Ureter (tissue), 1 donor: ENCODE measurements around the gene CYP2C18. TPM values are rescaled to one million over a fixed set of nuclear protein-coding genes. Genes with fewer than 3 reads are reported as not detected.
"Not testable (repeated sequence)": the region's sequence is repeated elsewhere in the genome, so short reads cannot be mapped to it uniquely, and the experiment has no call there.

Experiments
- DNase-seq: peaks from one replicate; pipeline ENCODE4 v3.0.0-alpha.2; 2020; ENCODE audit warnings: low spot score
- total RNA-seq: library from RNA; stranded (reverse); gene quantifications from one replicate; pipeline ENCODE4 v1.2.4, GENCODE V29; 2023
- donor health status: DM: yes; HTN: yes; CAD: no.

CYP2C18 gene
- total RNA-seq: 0.96 TPM

- DNase-seq: no peak
Observed at GRCh38 chr10:94683214-94684054, at the start of gene CYP2C18. Gene CYP2C18 (plus strand): TSS chr10:94683729. CDS start chr10:94683820, 91 bp downstream.

- DNase-seq: not testable (repeated sequence)
Observed at GRCh38 chr10:94638097-94638496, 45.4 kb upstream of the CYP2C18 start.

DNA sequence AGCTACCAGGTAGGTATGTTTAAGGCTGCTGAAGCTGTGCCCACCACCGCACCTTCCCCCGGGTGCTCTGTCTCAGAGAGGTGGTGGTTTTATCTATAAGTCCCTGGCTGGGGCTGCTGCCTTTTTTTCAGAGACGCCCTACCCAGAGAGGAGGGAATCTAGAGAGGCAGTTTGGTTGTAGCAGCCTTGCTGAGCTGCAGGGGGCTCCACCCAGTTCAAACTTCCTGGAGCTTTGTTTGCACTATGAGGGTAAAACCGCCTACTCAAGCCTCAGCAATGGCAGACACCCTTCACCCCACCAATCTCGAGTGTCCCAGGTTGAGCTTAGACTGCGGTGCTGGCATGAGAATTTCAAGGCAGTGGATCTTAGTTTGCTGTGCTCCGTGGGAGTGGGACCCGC is 43.6 kb upstream of the CYP2C18 start:
- DNase-seq: no peak

GRCh38 chr10:94640562-94640961 is 43.0 kb upstream of the CYP2C18 start:
- DNase-seq: no peak

- DNase-seq: no peak
Observed at GRCh38 chr10:94641480-94641879, 42.0 kb upstream of the CYP2C18 start.

GRCh38 chr10:94644352-94644751 is 39.2 kb upstream of the CYP2C18 start:
- DNase-seq: no peak

DNA sequence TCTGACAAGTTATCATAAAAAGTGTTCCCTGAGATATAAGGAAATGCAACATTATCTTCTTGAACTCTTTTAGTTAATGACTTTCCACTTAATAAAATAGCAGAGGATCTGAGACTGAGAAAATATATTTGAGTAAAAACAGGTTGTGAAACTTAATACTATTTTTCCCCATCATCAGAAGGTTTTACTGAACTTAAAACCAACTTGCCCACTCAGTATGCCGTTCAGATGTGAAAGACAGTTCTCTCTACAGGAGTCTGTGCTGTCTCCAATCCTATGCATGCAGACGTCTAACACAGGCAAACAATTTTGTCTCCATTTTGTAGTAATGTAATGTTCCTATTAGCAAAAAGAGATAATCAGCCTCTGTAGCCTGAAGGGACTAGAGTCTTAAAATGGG is 38.2 kb upstream of the CYP2C18 start:
- no peak for DNase-seq

- not testable (repeated sequence) for DNase-seq
Observed at GRCh38 chr10:94655201-94655600, 28.3 kb upstream of the CYP2C18 start.

GRCh38 chr10:94663061-94663460 is 20.5 kb upstream of the CYP2C18 start:
- DNase-seq: not testable (repeated sequence)

GRCh38 chr10:94666391-94667102 is 17.0 kb upstream of the CYP2C18 start:
- DNase-seq: no peak

GRCh38 chr10:94673614-94674321 is 9.8 kb upstream of the CYP2C18 start:
- DNase-seq: no peak

GRCh38 chr10:94676496-94676895 is 7.0 kb upstream of the CYP2C18 start:
- no peak for DNase-seq

- no peak for DNase-seq
Observed at GRCh38 chr10:94677691-94678090, 5.8 kb upstream of the CYP2C18 start.

DNA sequence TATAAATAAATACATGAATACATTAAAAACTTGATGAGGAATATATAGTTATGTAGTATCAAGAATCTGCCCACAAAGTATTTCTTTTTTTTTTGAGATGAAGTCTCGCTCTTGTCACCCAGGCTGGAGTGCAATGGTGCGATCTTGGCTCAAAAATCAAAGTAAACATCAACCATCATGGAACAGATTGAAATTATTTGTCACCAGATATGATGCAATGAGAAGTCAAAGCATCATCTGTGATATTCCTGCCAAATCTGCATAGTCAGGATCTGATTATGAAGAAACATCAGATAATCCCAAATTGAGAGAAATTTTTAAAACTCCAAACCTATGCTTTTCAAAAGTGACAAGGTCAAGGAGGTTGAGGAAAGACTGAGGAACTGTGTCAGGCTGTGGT is 5.1 kb upstream of the CYP2C18 start:
- no peak for DNase-seq

GRCh38 chr10:94680544-94680943 is 3.0 kb upstream of the CYP2C18 start:
- DNase-seq: no peak

DNA sequence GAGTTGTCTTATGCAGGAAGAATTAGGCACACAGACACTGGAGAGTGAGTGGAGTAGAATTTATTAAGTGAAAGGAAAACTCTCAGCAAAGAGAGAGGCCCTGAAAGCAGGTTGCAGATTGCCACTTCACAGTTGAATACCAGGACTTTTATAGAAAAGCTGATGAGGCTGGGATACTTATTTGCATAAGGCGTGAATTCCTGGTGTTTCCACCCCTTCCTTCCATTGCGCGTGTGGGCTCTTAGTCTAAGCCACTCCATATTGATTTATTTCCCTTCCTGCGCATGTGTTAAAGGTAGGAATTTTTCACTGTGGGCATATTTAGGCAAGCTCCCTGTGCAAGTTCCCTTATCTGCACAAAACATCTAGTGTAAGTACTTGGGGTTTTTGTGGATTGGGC is 893 bp upstream of the CYP2C18 start:
- DNase-seq: not testable (repeated sequence)

GRCh38 chr10:94687625-94688248 is 4.2 kb downstream of the CYP2C18 start:
- DNase-seq: no peak

DNA sequence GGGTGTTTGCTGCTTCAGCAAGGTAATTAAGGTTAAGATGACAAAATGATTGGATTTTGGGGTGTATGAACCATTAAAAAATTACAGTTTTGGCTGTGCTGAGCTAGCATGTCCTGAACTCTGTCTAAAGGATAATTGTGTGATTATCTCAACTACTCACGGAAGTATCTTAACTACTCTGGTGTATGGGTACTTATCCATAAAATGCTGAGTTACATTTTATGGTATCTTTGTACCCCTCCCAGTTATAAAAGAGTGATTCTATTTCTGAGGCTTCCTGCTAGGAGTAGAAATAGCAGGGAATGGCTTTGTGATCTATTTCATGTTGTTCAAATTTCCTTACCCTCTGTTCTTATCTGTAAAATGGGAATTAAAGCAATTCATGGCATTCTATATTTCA is 22.6 kb downstream of the CYP2C18 start:
- DNase-seq: no peak

DNA sequence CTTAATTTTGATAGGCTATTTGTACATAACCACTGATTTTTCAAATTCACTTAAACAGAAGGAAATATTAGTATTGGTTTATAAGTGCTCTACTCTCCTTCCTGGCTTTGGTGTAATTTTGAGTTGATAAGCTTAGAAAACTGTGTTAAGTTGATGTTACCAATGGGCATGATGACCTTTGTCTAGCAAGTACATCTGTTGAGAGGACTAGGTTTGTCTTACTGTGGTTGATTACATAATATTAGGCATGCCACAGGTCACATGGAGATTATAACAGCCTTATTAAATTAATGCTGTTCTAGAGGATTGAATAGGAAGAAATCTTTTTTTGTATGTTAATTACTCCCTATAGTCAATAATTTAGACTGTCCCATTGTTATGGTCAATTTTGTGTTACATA is 27.0 kb downstream of the CYP2C18 start:
- DNase-seq: no peak

GRCh38 chr10:94725871-94726270 is 42.3 kb downstream of the CYP2C18 start:
- no peak for DNase-seq

DNA sequence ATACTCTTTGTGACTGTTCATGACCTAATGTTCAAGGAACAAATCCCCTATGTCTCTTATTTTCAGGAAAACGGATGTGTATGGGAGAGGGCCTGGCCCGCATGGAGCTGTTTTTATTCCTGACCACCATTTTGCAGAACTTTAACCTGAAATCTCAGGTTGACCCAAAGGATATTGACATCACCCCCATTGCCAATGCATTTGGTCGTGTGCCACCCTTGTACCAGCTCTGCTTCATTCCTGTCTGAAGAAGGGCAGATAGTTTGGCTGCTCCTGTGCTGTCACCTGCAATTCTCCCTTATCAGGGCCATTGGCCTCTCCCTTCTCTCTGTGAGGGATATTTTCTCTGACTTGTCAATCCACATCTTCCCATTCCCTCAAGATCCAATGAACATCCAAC is 51.7 kb downstream of the CYP2C18 start:
- no peak for DNase-seq

GRCh38 chr10:94738588-94738987 is 55.1 kb downstream of the CYP2C18 start:
- DNase-seq: no peak
